ENCODE measurements around the gene SOCS6. TPM values are rescaled to one million over a fixed set of nuclear protein-coding genes. Genes with fewer than 3 reads are reported as not detected.

Gene SOCS6
- total RNA-seq, 1 donor from 2014 or later: 16.0 TPM

DNA sequence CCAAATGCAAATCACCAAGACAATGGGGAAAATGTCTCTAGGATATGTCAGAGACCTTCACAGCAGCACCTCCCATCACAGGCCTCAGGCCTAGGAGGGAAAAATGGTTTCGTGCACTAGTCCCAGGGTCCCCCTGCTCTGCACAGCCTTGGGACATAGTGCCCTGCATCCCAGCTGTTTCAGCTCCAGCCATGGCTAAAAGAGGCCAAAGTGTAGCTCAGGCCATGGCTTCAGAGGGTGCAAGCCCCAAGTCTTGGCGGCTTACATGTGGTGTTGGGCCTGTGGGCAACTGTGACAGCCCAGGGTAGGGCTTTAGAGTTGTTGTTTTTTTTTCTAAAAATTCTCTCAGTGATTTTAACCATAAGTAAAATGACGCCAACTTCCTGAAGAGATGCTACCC is 25.5 kb upstream of the SOCS6 start:
- no peaks in the 10 kb centered on the region for H3K9me3 ChIP-seq
- H3K27me3 ChIP-seq: no peaks in the 10 kb centered on the region
- no peaks in the 10 kb centered on the region for H3K4me1 ChIP-seq
- TF ChIP-seq POLR2A (IDR thresholded peaks at IDR 0.05) (no peak), POLR2AphosphoS5 (IDR thresholded peaks at IDR 0.05; ENCODE audit: insufficient read depth in 1 of 2, low read depth in 1 of 2) (no peak)
- TF ChIP-seq, protein P1, sequence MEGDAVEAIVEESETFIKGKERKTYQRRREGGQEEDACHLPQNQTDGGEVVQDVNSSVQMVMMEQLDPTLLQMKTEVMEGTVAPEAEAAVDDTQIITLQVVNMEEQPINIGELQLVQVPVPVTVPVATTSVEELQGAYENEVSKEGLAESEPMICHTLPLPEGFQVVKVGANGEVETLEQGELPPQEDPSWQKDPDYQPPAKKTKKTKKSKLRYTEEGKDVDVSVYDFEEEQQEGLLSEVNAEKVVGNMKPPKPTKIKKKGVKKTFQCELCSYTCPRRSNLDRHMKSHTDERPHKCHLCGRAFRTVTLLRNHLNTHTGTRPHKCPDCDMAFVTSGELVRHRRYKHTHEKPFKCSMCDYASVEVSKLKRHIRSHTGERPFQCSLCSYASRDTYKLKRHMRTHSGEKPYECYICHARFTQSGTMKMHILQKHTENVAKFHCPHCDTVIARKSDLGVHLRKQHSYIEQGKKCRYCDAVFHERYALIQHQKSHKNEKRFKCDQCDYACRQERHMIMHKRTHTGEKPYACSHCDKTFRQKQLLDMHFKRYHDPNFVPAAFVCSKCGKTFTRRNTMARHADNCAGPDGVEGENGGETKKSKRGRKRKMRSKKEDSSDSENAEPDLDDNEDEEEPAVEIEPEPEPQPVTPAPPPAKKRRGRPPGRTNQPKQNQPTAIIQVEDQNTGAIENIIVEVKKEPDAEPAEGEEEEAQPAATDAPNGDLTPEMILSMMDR (IDR thresholded peaks at IDR 0.05): no peak
- no peak for DNase-seq (ENCODE audit: extremely low spot score in 2 of 2)
- intact Hi-C loops (cut with DNase I): no loop called here
- H3K4me3 ChIP-seq: no peak overlapping the region
- no peaks in the 10 kb centered on the region for H3K36me3 ChIP-seq
- no peak overlapping the region for H3K27ac ChIP-seq

DNA sequence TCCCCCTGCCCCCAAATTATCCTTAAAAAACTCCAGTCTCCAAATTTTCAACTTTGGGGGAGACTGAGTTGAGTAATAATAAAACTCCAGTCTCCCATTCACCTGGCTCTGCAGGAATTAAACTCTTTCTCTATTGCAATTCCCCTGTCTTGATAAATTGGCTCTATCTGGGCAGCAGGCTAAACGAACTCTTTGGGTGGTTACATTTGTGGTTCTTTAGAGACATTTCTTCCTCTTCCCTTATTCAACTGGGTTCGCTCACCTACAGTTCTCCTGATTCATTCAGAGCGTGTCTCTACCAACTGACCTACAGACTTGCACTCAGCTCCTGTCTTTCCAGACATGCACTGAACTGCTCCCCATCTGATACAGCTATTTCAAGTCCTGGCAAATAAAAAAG is 17.1 kb upstream of the SOCS6 start:
- no peak for DNase-seq (ENCODE audit: extremely low spot score in 2 of 2)
- H3K4me3 ChIP-seq: no peak overlapping the region
- peaks cover 9% of the 10 kb centered on the region for H3K9me3 ChIP-seq
- TF ChIP-seq POLR2AphosphoS5 (IDR thresholded peaks at IDR 0.05; ENCODE audit: insufficient read depth in 1 of 2, low read depth in 1 of 2) (no peak), POLR2A (IDR thresholded peaks at IDR 0.05) (no peak)
- TF ChIP-seq, protein P1 (IDR thresholded peaks at IDR 0.05): no peak
- no peaks in the 10 kb centered on the region for H3K27me3 ChIP-seq
- H3K36me3 ChIP-seq: no peaks in the 10 kb centered on the region
- intact Hi-C loops (cut with DNase I): no loop called here
- H3K4me1 ChIP-seq: peaks cover 5% of the 10 kb centered on the region
- no peak overlapping the region for H3K27ac ChIP-seq

DNA sequence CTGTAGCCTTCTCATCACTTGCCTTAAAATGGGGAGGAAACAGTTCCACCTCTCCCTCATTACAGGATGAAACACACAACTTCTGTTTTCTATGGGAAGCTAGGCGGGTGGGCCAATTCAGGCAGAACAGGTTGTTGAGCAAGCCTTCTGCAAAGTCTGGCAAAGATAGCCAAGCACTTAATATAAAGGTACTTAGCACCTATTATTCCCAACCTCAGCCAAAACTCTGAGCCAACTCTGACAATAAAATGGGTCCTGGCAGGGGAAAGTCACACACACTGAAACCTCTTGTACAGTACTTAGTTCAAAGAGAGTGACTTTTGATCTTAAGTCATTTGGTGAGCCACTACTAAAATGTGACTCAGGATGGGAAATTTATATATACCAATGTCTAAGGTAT is 15.8 kb upstream of the SOCS6 start:
- Histone ChIP-seq H3K4me3 (no peak overlapping the region), H3K27ac (no peak overlapping the region), H3K4me1 (peaks cover 6% of the 10 kb centered on the region), H3K9me3 (peaks cover 9% of the 10 kb centered on the region), H3K27me3 (no peaks in the 10 kb centered on the region), H3K36me3 (no peaks in the 10 kb centered on the region)
- DNase-seq (ENCODE audit: extremely low spot score in 2 of 2): no peak
- intact Hi-C loops (cut with DNase I): no loop called here
- TF ChIP-seq POLR2AphosphoS5 (IDR thresholded peaks at IDR 0.05; ENCODE audit: insufficient read depth in 1 of 2, low read depth in 1 of 2) (no peak), POLR2A (IDR thresholded peaks at IDR 0.05) (no peak)
- TF ChIP-seq, protein P1 (IDR thresholded peaks at IDR 0.05): no peak

DNA sequence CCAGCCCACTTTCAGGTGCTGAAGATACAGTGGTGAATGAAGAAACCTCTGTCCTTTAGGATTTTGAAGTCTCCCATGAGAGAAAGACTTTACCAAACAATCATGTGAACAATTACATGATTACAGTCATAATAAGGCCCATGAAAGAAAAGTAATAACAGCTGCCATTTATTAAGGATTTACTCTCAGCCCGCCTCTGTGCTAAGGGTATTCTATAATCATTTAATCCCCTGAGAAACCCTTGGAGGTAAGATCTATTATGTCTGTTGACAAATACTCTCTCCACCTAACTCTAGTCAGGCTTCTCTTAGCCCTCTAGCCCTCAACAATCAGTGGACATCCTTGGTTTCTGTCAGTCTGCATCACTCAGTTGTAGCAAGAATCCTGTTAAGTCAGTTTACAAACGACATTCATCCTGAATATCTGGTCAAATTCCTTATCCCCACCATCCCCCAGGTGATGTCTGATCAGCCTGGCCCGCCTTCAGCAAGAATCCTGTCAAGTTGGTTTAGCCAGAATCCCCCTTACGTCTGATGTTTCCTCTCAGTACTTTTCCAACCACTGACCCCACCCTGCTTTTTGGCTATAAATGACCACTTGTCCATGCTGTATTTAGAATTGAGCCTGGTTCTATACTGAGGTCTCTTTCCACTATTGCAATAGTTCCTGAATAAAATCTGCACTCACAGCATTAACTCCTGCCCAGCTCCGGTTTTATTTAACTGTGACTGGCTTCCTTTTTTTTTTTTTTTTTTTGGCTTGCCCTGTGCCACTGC is 12.2 kb upstream of the SOCS6 start:
- no peaks in the 10 kb centered on the region for H3K36me3 ChIP-seq
- peaks cover 9% of the 10 kb centered on the region for H3K9me3 ChIP-seq
- H3K27me3 ChIP-seq: no peaks in the 10 kb centered on the region
- no peak for TF ChIP-seq POLR2A (IDR thresholded peaks at IDR 0.05)
- no peak for TF ChIP-seq POLR2AphosphoS5 (IDR thresholded peaks at IDR 0.05; ENCODE audit: insufficient read depth in 1 of 2, low read depth in 1 of 2)
- TF ChIP-seq, protein P1 (IDR thresholded peaks at IDR 0.05): no peak
- intact Hi-C loops (cut with DNase I): no loop called here
- no peak overlapping the region for H3K4me3 ChIP-seq
- H3K4me1 ChIP-seq: peaks cover 6% of the 10 kb centered on the region
- H3K27ac ChIP-seq: no peak overlapping the region
- DNase-seq (ENCODE audit: extremely low spot score in 2 of 2): no peak

DNA sequence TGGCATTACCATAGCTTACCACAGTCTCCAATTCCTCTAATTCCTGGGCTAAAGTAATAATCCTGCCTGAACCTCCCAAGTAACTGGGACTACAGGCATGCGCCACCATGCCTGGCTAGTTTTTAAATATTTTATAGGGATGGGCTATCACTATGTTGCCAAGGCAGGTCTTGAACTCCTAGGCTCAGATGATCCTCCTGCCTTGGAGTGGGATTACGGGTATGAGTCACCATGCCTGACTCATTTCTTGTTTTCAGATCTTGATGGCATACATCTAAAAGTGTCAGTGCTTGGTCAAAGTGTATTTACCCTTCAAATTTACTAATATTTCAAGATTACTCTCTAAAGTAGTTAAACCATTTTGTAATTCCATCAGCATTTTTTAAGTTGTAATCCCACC is 9.4 kb upstream of the SOCS6 start:
- Histone ChIP-seq H3K27ac (no peak overlapping the region), H3K4me3 (no peak overlapping the region), H3K36me3 (no peaks in the 10 kb centered on the region), H3K9me3 (no peaks in the 10 kb centered on the region), H3K27me3 (no peaks in the 10 kb centered on the region), H3K4me1 (peaks cover 6% of the 10 kb centered on the region)
- TF ChIP-seq, protein P1 (IDR thresholded peaks at IDR 0.05): no peak
- no peak for TF ChIP-seq POLR2A (IDR thresholded peaks at IDR 0.05)
- no peak for TF ChIP-seq POLR2AphosphoS5 (IDR thresholded peaks at IDR 0.05; ENCODE audit: insufficient read depth in 1 of 2, low read depth in 1 of 2)
- DNase-seq (ENCODE audit: extremely low spot score in 2 of 2): no peak
- intact Hi-C loops (cut with DNase I): no loop called here
